Measurements from ENCODE around the gene SHMT1.

The SHMT1 gene

GRCh38 chr17:18280766-18281371, 82.5 kb downstream of the SHMT1 start:
- no peak for DNase-seq

GRCh38 chr17:18280249-18280648, 83.1 kb downstream of the SHMT1 start:
- DNase-seq, result no peak

- no peak for DNase-seq
These were observed 84.5 kb downstream of the SHMT1 start for GRCh38 chr17:18278867-18279266.

All from activated CD4-positive, alpha-beta T cell treated with anti-CD3 and anti-CD28 coated beads for 1 hour (primary cell).